ENCODE measurements around the gene GOLPH3.
"Not testable (repeated sequence)": the region's sequence is repeated elsewhere in the genome, so short reads cannot be mapped to it uniquely, and the experiment has no call there.

Gene GOLPH3

DNA sequence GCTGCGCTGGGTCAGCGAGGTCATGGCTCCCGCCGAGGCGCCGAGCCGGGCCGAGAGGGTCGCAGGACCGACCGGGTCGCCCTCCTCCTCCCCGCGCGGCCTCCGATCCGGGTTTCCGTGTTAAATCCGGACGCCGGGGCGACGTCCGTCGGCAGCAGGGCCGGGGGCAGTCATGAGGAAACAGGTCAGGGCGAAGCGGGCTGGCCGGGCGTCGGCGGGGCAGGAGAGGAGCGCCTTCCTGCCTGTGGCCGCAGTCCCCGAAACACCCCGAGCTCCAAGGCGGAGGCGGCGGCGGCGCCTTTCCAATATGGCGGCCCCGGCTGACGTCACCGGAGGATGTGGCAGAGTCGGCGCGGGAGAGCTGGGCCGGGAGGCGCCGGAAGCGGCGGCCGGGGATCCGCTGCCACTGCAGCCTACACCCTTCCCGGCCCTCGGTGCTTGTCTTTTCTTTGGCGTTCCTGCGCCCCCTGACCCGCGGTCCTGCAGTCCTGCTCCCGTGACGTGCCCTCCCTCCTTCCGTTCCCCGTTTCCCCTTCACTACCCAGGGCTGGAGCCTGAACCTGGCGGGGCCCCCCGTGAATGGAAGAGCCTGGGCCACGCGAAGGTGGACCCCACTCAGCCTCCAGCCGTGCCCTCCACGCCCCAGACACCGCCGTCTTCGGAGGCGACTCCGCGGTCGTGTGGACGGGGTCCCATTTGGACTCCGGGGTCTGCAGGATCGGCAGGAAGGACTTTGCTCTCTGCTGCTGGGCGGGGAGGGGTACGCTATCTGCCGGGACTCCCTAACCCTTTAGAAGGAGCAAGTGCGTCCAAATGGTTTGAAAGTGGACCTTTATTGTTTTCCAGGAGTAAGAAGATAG, at the start of gene GOLPH3:
TSS of gene GOLPH3 (minus strand) at position 309 of the 860 bp plus-strand sequence. CDS start at position 24, 285 bp downstream.
- peak; percentile 85 to 93 for DNase-seq (ENCODE audit: low read depth in 2 of 2)

GRCh38 chr5:32222723-32223470, 48.8 kb upstream of the GOLPH3 start:
- DNase-seq (ENCODE audit: low read depth in 2 of 2): no peak

DNA sequence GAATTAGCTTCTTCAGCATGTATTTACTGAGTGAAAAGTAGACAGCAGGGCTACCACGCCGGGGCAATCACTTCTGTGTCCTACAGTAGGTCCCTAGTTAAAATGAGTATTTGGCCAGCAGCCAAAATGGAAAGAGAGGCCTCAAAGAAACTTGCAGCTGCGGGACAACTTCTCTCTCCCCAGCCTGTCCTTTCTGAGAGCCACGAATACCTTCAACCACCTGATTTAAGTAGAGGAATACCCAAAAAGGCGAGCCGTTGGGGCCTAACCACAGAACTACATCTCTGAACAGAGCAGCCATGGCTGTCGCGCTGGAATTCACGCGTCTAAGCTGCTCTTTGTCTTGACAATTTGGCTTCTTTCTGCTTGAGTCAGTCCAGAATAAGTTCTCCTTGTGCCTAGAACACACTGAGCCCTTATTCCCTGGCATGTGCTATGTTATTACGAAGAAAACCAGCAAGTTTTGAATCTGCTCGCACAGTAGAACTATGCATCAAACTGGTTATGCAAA, 43.8 kb upstream of the GOLPH3 start:
- DNase-seq (ENCODE audit: low read depth in 2 of 2): no peak

- DNase-seq (ENCODE audit: low read depth in 2 of 2): not testable (repeated sequence)
Observed at GRCh38 chr5:32214344-32214743, 40.2 kb upstream of the GOLPH3 start.

DNA sequence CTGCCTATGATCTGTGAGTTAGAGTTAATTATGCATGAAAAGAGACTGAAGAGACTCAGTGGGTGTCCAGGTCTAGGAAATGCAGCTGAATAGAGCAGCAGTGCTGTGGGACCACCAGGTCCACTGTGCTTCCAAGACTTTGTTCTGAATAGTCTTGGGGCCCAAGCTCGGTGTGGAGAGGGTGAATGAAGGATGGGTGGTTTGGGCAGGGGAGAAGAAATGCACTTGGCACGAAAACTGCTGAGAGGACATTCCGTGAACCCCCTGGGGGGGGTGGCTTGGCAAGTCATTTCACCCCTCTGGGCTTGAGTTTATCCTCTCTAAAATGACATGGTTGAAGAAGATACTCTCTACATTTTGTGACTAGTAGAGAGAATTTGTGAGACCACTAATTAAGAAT, 36.0 kb upstream of the GOLPH3 start:
- DNase-seq (ENCODE audit: low read depth in 2 of 2): no peak

GRCh38 chr5:32208837-32209236, 34.7 kb upstream of the GOLPH3 start:
- not testable (repeated sequence) for DNase-seq (ENCODE audit: low read depth in 2 of 2)

DNA sequence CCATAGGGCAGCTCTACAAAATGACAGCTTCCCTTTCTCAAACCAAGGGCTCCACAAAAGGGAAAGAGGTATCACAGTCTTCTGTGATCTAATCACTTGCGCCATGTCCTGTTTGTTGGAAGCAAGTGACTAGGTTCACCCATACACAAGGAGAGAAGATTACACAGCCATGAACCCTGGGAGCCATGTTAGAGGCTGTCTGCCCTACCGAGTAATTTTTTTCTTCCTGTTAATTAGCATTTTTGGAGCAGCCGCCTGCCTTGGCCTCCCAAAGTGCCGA, 33.2 kb upstream of the GOLPH3 start:
- DNase-seq (ENCODE audit: low read depth in 2 of 2): no peak

- DNase-seq (ENCODE audit: low read depth in 2 of 2): no peak
Observed at GRCh38 chr5:32206509-32207354, 32.6 kb upstream of the GOLPH3 start.

DNA sequence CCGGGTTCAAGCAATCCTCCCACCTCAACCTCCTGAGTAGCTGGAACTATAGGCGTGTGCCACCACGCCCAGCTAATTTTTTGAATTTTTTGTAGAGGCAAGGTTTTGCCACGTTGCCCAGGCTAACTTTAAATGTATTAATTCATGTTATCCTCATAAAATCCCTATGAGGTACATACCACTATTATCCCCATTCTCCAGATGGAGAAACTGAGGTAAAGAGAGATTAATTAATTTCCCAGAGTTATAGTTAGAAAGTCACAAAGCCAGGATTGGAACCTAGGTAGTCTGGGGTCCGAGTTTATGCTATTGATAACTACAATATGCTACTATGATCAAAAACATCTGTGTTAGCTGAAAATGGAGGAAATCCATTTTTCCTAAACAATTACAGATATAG, 31.9 kb upstream of the GOLPH3 start:
- DNase-seq (ENCODE audit: low read depth in 2 of 2): no peak

GRCh38 chr5:32202394-32202793, 28.3 kb upstream of the GOLPH3 start:
- no peak for DNase-seq (ENCODE audit: low read depth in 2 of 2)

DNA sequence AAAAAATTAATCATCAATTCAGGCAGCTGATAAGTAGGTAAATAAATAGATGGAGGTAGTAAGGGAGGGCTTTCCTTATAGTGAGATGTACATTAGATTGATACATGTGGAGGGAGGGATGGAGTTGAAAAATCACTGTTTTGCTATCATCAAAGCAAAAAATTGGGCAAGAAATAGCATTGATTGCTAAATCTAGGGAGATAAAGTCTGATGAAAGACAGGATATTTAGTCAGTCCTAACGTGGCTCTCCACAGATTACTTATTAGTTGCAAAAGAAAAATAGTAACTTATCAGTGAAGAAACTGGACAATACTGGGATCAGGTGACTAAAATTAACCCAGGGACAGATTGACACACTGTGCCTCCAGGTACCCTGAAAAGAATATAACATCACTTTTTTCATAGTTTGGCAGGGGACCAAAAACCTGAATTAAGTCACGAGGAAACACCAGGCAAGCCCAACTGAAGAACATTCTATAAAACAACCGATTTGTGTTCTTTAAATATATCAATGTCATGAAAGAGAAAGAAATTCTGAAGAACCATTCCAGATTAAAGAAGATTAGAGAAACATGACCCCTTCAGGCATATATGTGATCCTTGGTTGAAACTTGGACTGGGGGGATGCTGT, 27.1 kb upstream of the GOLPH3 start:
- DNase-seq (ENCODE audit: low read depth in 2 of 2): no peak

GRCh38 chr5:32197032-32197431, 22.9 kb upstream of the GOLPH3 start:
- DNase-seq (ENCODE audit: low read depth in 2 of 2): no peak

GRCh38 chr5:32195265-32195664, 21.1 kb upstream of the GOLPH3 start:
- no peak for DNase-seq (ENCODE audit: low read depth in 2 of 2)

GRCh38 chr5:32193591-32193990, 19.5 kb upstream of the GOLPH3 start:
- no peak for DNase-seq (ENCODE audit: low read depth in 2 of 2)

DNA sequence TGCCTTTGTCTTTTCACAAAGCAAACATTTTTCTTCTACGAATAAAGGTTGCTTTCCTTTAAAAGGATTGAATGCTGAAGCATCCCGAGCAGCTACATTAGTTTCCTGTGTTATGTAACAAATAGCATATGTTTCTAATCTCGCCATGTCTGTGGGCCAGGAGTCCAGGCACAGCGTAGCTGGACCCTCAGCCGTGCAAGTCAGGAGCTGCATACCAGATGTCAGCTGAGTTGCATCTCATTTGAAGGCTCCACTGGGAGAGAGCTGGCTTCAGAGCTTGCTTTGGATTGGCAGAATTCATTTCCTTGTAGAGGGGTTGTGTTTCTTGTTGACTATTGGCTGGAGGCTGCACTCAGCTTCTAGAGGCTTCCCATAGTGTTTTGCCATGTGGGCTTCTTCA, 16.0 kb upstream of the GOLPH3 start:
- no peak for DNase-seq (ENCODE audit: low read depth in 2 of 2)

- DNase-seq (ENCODE audit: low read depth in 2 of 2): no peak
Observed at GRCh38 chr5:32187675-32188074, 13.6 kb upstream of the GOLPH3 start.

DNA sequence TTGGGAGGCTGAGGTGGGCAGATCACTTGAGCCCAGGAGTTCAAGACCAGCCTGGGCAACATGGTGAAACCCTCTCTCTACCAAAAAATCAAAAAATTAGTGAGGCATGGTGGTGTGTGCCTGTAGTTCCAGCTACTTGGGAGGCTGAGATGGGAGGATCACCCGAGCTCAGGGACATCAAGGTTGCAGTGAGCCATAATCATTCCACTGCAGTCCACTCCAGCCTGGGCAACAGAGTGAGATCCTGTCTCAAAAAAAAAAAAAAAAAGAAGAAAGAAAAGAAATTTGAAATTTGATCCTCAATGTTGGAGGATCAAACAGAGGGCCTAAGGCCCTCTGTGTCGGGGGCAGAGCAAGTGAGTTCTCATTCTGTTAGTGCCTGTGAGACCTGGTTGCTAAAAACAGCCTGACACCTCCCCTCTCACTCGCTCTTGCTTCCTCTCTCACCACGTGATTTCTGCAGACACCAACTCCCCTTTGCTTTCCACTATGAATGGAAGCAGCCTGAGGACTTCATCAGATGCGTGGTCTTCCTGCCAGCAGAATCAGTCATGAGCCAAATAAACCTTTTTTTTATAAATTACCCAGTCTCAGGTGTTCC, 8.4 kb upstream of the GOLPH3 start:
- DNase-seq (ENCODE audit: low read depth in 2 of 2): no peak

DNA sequence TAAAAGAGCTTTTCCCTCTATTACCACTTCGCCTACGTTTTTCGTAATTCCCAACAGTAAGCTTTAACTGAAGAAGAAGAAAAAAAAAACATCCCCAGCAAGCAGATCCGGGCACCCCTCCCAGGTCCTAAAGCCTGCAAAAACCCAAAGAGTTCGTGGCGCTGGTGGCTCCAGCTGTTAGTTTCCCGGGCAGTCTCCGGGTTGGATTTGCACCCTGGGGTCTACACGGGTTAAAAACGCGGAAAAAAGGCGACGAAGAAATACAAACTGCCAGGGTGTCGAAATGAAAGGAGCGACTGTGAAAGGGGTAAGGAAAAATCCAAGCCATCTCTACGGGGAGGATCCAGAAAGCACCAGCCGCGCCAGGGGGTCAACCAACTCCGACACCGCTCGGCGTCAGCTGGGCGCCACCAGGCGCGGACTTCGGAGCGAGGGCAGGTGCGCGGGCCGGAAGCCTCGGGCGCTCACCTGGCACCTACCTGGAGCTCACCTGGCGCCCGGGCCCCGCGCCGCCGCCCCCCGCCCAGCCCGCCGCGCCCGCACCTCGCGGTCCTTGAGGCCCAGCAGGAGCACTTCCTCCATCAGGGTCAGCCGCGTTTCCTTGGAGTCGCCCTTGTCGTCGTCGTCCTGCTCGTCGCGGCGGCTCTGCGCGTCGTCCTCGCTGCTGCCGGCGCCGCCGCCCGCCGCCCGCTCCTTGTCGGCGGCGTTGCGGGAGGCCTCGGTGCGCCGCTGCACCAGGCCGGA, 680 bp downstream of the GOLPH3 start:
- peak; percentile 11 to 22 for DNase-seq (ENCODE audit: low read depth in 2 of 2)

- no peak for DNase-seq (ENCODE audit: low read depth in 2 of 2)
Observed at GRCh38 chr5:32172923-32173266, 1.2 kb downstream of the GOLPH3 start.

- peak in 1 of 2 experiments; percentile 8 for DNase-seq (ENCODE audit: low read depth in 2 of 2)
Observed at GRCh38 chr5:32172186-32172911, 1.8 kb downstream of the GOLPH3 start.
